ENCODE results near the gene GULP1.

Gene GULP1

DNA sequence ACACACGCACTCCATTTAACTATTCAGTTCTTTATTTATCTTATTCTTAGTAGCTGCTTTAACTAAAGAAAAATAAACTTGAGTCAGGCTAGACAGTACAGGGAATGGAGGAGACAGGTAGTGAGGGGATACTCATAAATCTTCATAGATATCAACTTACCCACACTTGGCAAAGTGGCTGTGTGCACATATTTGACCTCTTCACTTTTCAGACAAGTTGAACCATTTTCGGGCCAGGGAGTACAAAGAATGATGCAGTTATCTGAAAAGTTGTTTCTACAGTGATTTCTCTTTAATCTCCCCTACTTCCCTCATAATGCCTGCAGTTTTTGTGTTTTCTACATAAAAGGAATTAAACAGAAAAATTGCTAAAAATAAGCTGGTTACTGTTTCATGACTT is 307.5 kb downstream of the GULP1 start:
- no peak for TF ChIP-seq ZNF8 (CRISPR knock-in tag; IDR thresholded peaks at IDR 0.05)
- no peak for TF ChIP-seq ZNF70 (CRISPR knock-in tag; IDR thresholded peaks at IDR 0.05)
- no peak for TF ChIP-seq PPARA (CRISPR knock-in tag; IDR thresholded peaks at IDR 0.05; ENCODE audit: borderline replicate concordance)
- no peak for TF ChIP-seq ARNTL (CRISPR knock-in tag; IDR thresholded peaks at IDR 0.05; ENCODE audit: borderline replicate concordance, low read depth)
- TF ChIP-seq, protein P1, sequence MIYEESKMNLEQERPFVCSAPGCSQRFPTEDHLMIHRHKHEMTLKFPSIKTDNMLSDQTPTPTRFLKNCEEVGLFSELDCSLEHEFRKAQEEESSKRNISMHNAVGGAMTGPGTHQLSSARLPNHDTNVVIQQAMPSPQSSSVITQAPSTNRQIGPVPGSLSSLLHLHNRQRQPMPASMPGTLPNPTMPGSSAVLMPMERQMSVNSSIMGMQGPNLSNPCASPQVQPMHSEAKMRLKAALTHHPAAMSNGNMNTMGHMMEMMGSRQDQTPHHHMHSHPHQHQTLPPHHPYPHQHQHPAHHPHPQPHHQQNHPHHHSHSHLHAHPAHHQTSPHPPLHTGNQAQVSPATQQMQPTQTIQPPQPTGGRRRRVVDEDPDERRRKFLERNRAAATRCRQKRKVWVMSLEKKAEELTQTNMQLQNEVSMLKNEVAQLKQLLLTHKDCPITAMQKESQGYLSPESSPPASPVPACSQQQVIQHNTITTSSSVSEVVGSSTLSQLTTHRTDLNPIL (CRISPR knock-in tag; IDR thresholded peaks at IDR 0.05; ENCODE audit: low read depth) = no peak
- no peak for TF ChIP-seq ZFP3 (CRISPR knock-in tag; IDR thresholded peaks at IDR 0.05)
- TF ChIP-seq, protein P2, sequence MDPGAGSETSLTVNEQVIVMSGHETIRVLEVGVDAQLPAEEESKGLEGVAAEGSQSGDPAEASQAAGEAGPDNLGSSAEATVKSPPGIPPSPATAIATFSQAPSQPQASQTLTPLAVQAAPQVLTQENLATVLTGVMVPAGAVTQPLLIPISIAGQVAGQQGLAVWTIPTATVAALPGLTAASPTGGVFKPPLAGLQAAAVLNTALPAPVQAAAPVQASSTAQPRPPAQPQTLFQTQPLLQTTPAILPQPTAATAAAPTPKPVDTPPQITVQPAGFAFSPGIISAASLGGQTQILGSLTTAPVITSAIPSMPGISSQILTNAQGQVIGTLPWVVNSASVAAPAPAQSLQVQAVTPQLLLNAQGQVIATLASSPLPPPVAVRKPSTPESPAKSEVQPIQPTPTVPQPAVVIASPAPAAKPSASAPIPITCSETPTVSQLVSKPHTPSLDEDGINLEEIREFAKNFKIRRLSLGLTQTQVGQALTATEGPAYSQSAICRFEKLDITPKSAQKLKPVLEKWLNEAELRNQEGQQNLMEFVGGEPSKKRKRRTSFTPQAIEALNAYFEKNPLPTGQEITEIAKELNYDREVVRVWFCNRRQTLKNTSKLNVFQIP (CRISPR knock-in tag; IDR thresholded peaks at IDR 0.05; ENCODE audit: borderline replicate concordance, low read depth) = no peak
- no peak for TF ChIP-seq ISL1 (CRISPR knock-in tag; IDR thresholded peaks at IDR 0.05)
- TF ChIP-seq ZNF565 (CRISPR knock-in tag; conservative IDR thresholded peaks at IDR 0.05; ENCODE audit: low read depth) = no peak
- no peak for TF ChIP-seq SNAI2 (CRISPR knock-in tag; IDR thresholded peaks at IDR 0.05)
- TF ChIP-seq, protein P3, sequence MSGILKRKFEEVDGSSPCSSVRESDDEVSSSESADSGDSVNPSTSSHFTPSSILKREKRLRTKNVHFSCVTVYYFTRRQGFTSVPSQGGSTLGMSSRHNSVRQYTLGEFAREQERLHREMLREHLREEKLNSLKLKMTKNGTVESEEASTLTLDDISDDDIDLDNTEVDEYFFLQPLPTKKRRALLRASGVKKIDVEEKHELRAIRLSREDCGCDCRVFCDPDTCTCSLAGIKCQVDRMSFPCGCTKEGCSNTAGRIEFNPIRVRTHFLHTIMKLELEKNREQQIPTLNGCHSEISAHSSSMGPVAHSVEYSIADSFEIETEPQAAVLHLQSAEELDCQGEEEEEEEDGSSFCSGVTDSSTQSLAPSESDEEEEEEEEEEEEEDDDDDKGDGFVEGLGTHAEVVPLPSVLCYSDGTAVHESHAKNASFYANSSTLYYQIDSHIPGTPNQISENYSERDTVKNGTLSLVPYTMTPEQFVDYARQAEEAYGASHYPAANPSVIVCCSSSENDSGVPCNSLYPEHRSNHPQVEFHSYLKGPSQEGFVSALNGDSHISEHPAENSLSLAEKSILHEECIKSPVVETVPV (CRISPR knock-in tag; IDR thresholded peaks at IDR 0.05) = no peak
- no peak for TF ChIP-seq GLIS3 (CRISPR knock-in tag; IDR thresholded peaks at IDR 0.05)
- TF ChIP-seq RARB (CRISPR knock-in tag; IDR thresholded peaks at IDR 0.05) = no peak
- TF ChIP-seq CSDC2 (CRISPR knock-in tag; IDR thresholded peaks at IDR 0.05) = no peak
- no peak for TF ChIP-seq TOX (CRISPR knock-in tag; IDR thresholded peaks at IDR 0.05; ENCODE audit: borderline replicate concordance)
- TF ChIP-seq, protein P4, sequence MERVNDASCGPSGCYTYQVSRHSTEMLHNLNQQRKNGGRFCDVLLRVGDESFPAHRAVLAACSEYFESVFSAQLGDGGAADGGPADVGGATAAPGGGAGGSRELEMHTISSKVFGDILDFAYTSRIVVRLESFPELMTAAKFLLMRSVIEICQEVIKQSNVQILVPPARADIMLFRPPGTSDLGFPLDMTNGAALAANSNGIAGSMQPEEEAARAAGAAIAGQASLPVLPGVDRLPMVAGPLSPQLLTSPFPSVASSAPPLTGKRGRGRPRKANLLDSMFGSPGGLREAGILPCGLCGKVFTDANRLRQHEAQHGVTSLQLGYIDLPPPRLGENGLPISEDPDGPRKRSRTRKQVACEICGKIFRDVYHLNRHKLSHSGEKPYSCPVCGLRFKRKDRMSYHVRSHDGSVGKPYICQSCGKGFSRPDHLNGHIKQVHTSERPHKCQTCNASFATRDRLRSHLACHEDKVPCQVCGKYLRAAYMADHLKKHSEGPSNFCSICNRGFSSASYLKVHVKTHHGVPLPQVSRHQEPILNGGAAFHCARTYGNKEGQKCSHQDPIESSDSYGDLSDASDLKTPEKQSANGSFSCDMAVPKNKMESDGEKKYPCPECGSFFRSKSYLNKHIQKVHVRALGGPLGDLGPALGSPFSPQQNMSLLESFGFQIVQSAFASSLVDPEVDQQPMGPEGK (CRISPR knock-in tag; IDR thresholded peaks at IDR 0.05; ENCODE audit: borderline replicate concordance) = no peak
- TF ChIP-seq ZFP30 (CRISPR knock-in tag; IDR thresholded peaks at IDR 0.05) = no peak
- TF ChIP-seq, protein P5, sequence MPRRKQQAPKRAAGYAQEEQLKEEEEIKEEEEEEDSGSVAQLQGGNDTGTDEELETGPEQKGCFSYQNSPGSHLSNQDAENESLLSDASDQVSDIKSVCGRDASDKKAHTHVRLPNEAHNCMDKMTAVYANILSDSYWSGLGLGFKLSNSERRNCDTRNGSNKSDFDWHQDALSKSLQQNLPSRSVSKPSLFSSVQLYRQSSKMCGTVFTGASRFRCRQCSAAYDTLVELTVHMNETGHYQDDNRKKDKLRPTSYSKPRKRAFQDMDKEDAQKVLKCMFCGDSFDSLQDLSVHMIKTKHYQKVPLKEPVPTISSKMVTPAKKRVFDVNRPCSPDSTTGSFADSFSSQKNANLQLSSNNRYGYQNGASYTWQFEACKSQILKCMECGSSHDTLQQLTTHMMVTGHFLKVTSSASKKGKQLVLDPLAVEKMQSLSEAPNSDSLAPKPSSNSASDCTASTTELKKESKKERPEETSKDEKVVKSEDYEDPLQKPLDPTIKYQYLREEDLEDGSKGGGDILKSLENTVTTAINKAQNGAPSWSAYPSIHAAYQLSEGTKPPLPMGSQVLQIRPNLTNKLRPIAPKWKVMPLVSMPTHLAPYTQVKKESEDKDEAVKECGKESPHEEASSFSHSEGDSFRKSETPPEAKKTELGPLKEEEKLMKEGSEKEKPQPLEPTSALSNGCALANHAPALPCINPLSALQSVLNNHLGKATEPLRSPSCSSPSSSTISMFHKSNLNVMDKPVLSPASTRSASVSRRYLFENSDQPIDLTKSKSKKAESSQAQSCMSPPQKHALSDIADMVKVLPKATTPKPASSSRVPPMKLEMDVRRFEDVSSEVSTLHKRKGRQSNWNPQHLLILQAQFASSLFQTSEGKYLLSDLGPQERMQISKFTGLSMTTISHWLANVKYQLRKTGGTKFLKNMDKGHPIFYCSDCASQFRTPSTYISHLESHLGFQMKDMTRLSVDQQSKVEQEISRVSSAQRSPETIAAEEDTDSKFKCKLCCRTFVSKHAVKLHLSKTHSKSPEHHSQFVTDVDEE (CRISPR knock-in tag; IDR thresholded peaks at IDR 0.05) = no peak
- no peak for ATAC-seq

DNA sequence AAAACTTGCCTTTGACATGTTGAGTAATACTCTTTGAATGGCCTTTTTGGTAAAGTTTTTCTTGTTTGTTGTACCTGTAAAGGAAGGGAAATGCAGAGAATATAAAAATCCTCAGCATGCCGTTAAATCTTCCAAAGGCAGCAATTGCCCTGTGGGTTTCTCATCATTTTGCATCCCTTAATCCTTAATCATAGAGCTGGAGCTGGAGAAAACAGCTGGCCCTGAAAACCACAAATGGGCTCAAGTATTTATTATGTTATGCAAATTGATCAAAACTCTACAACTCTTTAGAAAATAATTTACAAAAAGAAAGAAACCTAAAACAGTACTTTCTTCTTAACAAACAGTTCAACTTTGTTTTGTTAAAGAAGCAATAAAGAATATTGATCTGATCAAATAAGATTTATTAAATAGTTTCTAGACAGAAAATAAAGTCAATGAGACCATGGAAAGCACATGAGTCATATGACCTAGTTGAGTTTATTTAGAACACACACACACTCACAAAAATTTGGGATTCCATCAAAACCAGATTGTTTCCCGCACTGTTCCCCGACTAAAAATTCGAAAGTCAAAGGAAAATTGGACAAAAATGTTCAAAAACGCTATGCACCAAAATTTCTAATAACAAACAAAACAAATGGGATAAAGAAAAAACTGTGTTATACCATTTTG is 309.0 kb downstream of the GULP1 start:
- ATAC-seq = no peak
- TF ChIP-seq OSR1 (CRISPR knock-in tag; IDR thresholded peaks at IDR 0.05) = no peak
- TF ChIP-seq ZNF8 (CRISPR knock-in tag; IDR thresholded peaks at IDR 0.05) = no peak
- TF ChIP-seq CSDC2 (CRISPR knock-in tag; IDR thresholded peaks at IDR 0.05) = no peak
- TF ChIP-seq ARNTL (CRISPR knock-in tag; IDR thresholded peaks at IDR 0.05; ENCODE audit: borderline replicate concordance, low read depth) = no peak
- TF ChIP-seq, protein P4 (CRISPR knock-in tag; IDR thresholded peaks at IDR 0.05; ENCODE audit: borderline replicate concordance) = no peak
- TF ChIP-seq BACH2 (CRISPR knock-in tag; IDR thresholded peaks at IDR 0.05; ENCODE audit: borderline replicate concordance) = no peak
- TF ChIP-seq, protein P3 (CRISPR knock-in tag; IDR thresholded peaks at IDR 0.05) = no peak
- TF ChIP-seq ZFP30 (CRISPR knock-in tag; IDR thresholded peaks at IDR 0.05) = no peak
- no peak for TF ChIP-seq PPARA (CRISPR knock-in tag; IDR thresholded peaks at IDR 0.05; ENCODE audit: borderline replicate concordance)
- TF ChIP-seq ZFP3 (CRISPR knock-in tag; IDR thresholded peaks at IDR 0.05) = no peak
- TF ChIP-seq, protein P5 (CRISPR knock-in tag; IDR thresholded peaks at IDR 0.05) = no peak
- TF ChIP-seq RARB (CRISPR knock-in tag; IDR thresholded peaks at IDR 0.05) = no peak
- TF ChIP-seq ZNF565 (CRISPR knock-in tag; conservative IDR thresholded peaks at IDR 0.05; ENCODE audit: low read depth) = no peak
